ENCODE results near the gene OR4D9.
"Not testable (repeated sequence)": the region's sequence is repeated elsewhere in the genome, so short reads cannot be mapped to it uniquely, and the experiment has no call there.

The OR4D9 gene

GRCh38 chr11:59510941-59511589 lies at the start of gene OR4D9:
OR4D9 (plus strand) TSS chr11:59511539; CDS start chr11:59514913, 3,374 bp downstream.
- in situ Hi-C loops (cut with MboI; ENCODE audit: low sequenced_read_pairs), result no loop called here

GRCh38 chr11:59463190-59463641 lies 48.1 kb upstream of the OR4D9 start:
- in situ Hi-C loops (cut with MboI; ENCODE audit: low sequenced_read_pairs), result no loop called here

- in situ Hi-C loops (cut with MboI; ENCODE audit: low sequenced_read_pairs), result no loop called here
Observed at GRCh38 chr11:59473015-59473414, 38.3 kb upstream of the OR4D9 start, which contains the start of gene OR4D10. OR4D10 (plus strand) TSS chr11:59473315; CDS start chr11:59477430, 4,115 bp downstream.

GRCh38 chr11:59475176-59475575 lies 36.2 kb upstream of the OR4D9 start:
- in situ Hi-C loops (cut with MboI; ENCODE audit: low sequenced_read_pairs), result no loop called here

- in situ Hi-C loops (cut with MboI; ENCODE audit: low sequenced_read_pairs), result no loop called here
Observed at GRCh38 chr11:59479906-59480305, 31.4 kb upstream of the OR4D9 start.

- in situ Hi-C loops (cut with MboI; ENCODE audit: low sequenced_read_pairs), result no loop called here
Observed at GRCh38 chr11:59480359-59480758, 31.0 kb upstream of the OR4D9 start.

GRCh38 chr11:59501931-59502330 lies 9.4 kb upstream of the OR4D9 start:
- in situ Hi-C loops (cut with MboI; ENCODE audit: low sequenced_read_pairs), result no loop called here

- in situ Hi-C loops (cut with MboI; ENCODE audit: low sequenced_read_pairs), result no loop called here
Observed at GRCh38 chr11:59503276-59503675, 8.1 kb upstream of the OR4D9 start, which contains the start of gene OR4D11. OR4D11 (plus strand) TSS chr11:59503576; CDS start chr11:59503576, 0 bp downstream.

GRCh38 chr11:59511675-59512074 lies 336 bp downstream of the OR4D9 start:
- in situ Hi-C loops (cut with MboI; ENCODE audit: low sequenced_read_pairs), result no loop called here

- in situ Hi-C loops (cut with MboI; ENCODE audit: low sequenced_read_pairs), result not testable (repeated sequence)
Observed at GRCh38 chr11:59520139-59520538, 8.8 kb downstream of the OR4D9 start.

- in situ Hi-C loops (cut with MboI; ENCODE audit: low sequenced_read_pairs), result no loop called here
Observed at GRCh38 chr11:59520741-59521140, 9.4 kb downstream of the OR4D9 start.

- in situ Hi-C loops (cut with MboI; ENCODE audit: low sequenced_read_pairs), result no loop called here
Observed at GRCh38 chr11:59523541-59523940, 12.2 kb downstream of the OR4D9 start.

- in situ Hi-C loops (cut with MboI; ENCODE audit: low sequenced_read_pairs), result no loop called here
Observed at GRCh38 chr11:59528711-59529110, 17.4 kb downstream of the OR4D9 start.

- in situ Hi-C loops (cut with MboI; ENCODE audit: low sequenced_read_pairs), result no loop called here
Observed at GRCh38 chr11:59532620-59533019, 21.3 kb downstream of the OR4D9 start.

- in situ Hi-C loops (cut with MboI; ENCODE audit: low sequenced_read_pairs), result no loop called here
Observed at GRCh38 chr11:59534676-59535075, 23.3 kb downstream of the OR4D9 start.

GRCh38 chr11:59542142-59542810 lies 30.9 kb downstream of the OR4D9 start:
- in situ Hi-C loops (cut with MboI; ENCODE audit: low sequenced_read_pairs), result no loop called here

- in situ Hi-C loops (cut with MboI; ENCODE audit: low sequenced_read_pairs), result not testable (repeated sequence)
Observed at GRCh38 chr11:59543713-59544112, 32.4 kb downstream of the OR4D9 start.

- in situ Hi-C loops (cut with MboI; ENCODE audit: low sequenced_read_pairs), result no loop called here
Observed at GRCh38 chr11:59544869-59545178, 33.5 kb downstream of the OR4D9 start.

GRCh38 chr11:59545179-59546020 lies 34.1 kb downstream of the OR4D9 start:
- in situ Hi-C loops (cut with MboI; ENCODE audit: low sequenced_read_pairs), result no loop called here

- in situ Hi-C loops (cut with MboI; ENCODE audit: low sequenced_read_pairs), result not testable (repeated sequence)
Observed at GRCh38 chr11:59547605-59548308, 36.4 kb downstream of the OR4D9 start.

GRCh38 chr11:59548309-59548656 lies 36.9 kb downstream of the OR4D9 start:
- in situ Hi-C loops (cut with MboI; ENCODE audit: low sequenced_read_pairs), result no loop called here

Measured in hTERT RPE-1 (cell line).